AG10803 (cell line): ENCODE data around the gene SLC7A10.

Experiments
- DNase-seq: peaks from one replicate; pipeline ENCODE4 v3.0.0; 2010; ENCODE audit warnings: low read depth
- H3K4me3 ChIP-seq: 2 replicates; pipeline ENCODE4 v1.5.1; 2011; ENCODE audit warnings: mild to moderate bottlenecking, low read length, control low read depth
- TF ChIP-seq, protein P1 (sequence below): conservative IDR thresholded peaks from 2 replicates; pipeline ENCODE4 v1.5.1; 2011; ENCODE audit warnings: mild to moderate bottlenecking, low read length, control low read depth, inconsistent platforms

The SLC7A10 gene

GRCh38 chr19:33248954-33249613 is 23.4 kb upstream of the SLC7A10 start:
- no peak overlapping the region for H3K4me3 ChIP-seq
- TF ChIP-seq, protein P1, sequence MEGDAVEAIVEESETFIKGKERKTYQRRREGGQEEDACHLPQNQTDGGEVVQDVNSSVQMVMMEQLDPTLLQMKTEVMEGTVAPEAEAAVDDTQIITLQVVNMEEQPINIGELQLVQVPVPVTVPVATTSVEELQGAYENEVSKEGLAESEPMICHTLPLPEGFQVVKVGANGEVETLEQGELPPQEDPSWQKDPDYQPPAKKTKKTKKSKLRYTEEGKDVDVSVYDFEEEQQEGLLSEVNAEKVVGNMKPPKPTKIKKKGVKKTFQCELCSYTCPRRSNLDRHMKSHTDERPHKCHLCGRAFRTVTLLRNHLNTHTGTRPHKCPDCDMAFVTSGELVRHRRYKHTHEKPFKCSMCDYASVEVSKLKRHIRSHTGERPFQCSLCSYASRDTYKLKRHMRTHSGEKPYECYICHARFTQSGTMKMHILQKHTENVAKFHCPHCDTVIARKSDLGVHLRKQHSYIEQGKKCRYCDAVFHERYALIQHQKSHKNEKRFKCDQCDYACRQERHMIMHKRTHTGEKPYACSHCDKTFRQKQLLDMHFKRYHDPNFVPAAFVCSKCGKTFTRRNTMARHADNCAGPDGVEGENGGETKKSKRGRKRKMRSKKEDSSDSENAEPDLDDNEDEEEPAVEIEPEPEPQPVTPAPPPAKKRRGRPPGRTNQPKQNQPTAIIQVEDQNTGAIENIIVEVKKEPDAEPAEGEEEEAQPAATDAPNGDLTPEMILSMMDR: no peak
- no peak for DNase-seq

DNA sequence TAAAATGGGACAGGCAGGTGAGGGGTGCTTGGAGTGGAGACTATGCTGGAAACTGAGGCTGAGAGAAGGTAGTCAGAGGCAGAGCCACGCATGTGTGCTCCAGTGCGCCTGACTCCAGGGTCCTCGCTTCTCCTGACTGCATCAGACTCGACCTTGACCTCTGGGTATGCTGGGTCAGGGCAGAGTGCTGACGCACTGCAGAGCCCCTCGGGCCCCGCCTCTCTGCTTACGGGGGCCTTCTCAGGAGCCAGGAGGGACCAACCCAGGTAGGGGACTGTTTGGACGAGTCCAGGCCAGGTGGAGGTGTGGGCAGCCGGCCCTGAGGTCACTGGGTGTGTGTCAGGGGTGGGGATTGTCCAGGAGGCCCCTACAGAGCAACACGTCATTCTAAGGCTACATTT is 22.9 kb upstream of the SLC7A10 start:
- DNase-seq: no peak
- H3K4me3 ChIP-seq: no peak overlapping the region
- TF ChIP-seq, protein P1: no peak

DNA sequence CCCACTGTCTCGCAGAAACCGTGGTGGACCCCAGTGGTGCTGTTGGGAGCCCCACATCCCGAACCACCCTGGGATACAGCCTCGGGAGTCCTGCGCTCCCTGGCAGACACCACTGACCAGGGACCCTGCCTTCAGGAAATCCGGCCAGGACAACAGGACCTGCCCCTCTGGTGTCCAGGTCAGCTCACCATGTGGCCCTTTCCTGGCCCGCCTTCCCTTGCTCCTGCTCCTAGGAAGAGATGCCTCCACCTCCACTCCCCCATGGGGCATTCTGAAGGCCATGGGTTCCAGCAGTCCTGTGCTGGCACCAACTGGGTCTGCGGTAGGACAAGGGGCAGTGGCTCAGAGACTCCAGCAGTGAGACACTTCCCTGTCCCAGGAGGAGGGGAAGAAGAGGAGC is 22.5 kb upstream of the SLC7A10 start:
- DNase-seq: no peak
- TF ChIP-seq, protein P1: no peak
- no peak overlapping the region for H3K4me3 ChIP-seq

- H3K4me3 ChIP-seq: no peak overlapping the region
- TF ChIP-seq, protein P1: no peak
- no peak for DNase-seq
These were observed 21.8 kb upstream of the SLC7A10 start for GRCh38 chr19:33247441-33247819.

DNA sequence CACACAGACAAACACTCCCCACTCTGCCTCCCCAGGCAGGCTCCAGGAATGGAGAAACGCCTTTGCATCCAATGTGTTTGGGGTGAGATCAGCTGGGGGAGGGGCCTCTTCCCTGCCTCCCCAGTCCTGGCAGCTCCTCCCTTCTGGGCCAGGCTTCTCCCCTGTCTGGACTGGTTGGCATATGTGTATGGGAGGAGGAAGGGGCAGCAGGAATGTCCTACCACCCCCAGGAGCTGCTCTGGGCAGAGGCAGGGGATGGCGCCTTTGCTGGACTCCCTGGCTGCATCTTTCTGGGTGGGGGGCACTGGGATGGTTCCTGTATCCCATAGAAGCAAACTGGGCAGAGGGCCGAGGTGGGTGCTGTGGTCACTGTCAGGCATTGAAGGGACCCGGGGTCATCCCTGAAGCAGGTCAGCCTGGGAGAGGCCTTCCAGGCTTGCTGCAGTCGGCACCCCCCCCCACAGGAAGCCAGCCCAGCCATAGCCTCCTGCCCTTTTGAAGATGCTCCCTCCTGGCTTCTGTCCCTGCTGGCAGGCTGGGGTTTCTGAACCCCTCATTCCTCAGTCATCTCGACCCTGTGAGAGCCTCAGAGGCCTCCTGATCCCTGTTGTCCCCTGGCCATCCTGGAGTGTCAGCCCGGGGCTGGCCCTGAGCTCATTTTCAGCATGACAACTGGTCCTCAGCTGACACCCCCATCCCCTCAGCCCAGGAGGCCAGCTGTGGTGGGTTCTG is 21.2 kb upstream of the SLC7A10 start:
- TF ChIP-seq, protein P1: no peak
- no peak overlapping the region for H3K4me3 ChIP-seq
- DNase-seq: no peak

DNA sequence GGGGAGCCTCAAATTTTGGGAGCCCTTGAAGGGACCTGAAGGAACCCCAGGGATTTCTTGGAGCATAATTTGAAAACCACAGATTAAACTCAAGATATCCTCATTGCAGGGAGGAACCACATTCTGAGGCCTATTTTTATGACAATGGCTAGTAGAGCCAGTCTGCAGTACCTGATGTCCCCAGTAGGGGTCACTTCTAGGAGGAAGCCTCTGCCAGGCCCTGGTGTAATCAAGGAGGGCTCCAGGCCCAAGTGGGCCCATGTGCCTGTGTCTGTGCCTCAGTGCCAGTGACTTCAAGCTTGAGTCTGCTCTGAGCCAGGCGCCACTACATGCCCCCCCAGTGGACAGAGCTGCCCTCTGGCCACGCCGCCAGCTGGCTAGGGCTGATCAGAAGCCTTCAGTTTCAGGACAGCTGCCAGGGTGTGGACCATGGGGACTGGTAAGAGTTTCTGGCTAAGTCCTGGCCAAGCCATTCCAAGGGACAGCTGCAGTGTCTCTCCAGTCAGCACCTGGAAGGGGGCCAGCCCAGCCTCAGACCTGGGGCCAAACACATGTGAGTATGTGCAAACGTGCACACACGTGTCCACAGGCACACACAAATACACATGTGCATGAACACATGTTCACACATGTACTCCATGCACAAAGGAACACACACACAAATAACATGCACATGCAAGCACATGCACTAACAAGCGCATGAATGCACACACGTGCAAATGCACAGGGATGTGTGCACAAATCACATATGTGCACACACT is 20.5 kb upstream of the SLC7A10 start:
- H3K4me3 ChIP-seq: no peak overlapping the region
- no peak for DNase-seq
- TF ChIP-seq, protein P1: peak; percentile 50
